BE2C (cell line): ENCODE data around the gene PLCL1.

Source experiments
- DNase-seq: peaks from one replicate; pipeline ENCODE4 v3.0.0-alpha.2; 2020
- H3K27me3 ChIP-seq: fragments of 250-450 bp; sonication (Bioruptor Pico); 2 replicates; pipeline ENCODE4 v1.5.1; 2020; ENCODE audit warnings: mild to moderate bottlenecking
- H3K36me3 ChIP-seq: fragments of 250-450 bp; sonication (Bioruptor Pico); 2 replicates; pipeline ENCODE4 v1.5.1; 2020; ENCODE audit warnings: mild to moderate bottlenecking
- H3K4me1 ChIP-seq: fragments of 250-450 bp; sonication (Bioruptor Pico); 2 replicates; pipeline ENCODE4 v1.5.1; 2020
- H3K4me3 ChIP-seq: 2 replicates; pipeline ENCODE4 v1.5.1; 2011; ENCODE audit warnings: low read depth, low read length
- H3K9me3 ChIP-seq: fragments of 250-450 bp; sonication (Bioruptor Pico); 2 replicates; pipeline ENCODE4 v1.5.1; 2020
- TF ChIP-seq, protein P1 (sequence below): IDR thresholded peaks from 2 replicates; pipeline ENCODE4 v1.5.1; 2012; ENCODE audit warnings: mild to moderate bottlenecking, low read depth, low read length

The PLCL1 gene

GRCh38 chr2:198173242-198173641 lies 368.8 kb downstream of the PLCL1 start:
- Histone ChIP-seq H3K27me3 (no peaks in the 10 kb centered on the region), H3K4me1 (peaks cover 5% of the 10 kb centered on the region; the same call in 1 of the 2 replicates), H3K9me3 (no peaks in the 10 kb centered on the region), H3K4me3 (no peak overlapping the region), H3K36me3 (no peaks in the 10 kb centered on the region)
- TF ChIP-seq, protein P1, sequence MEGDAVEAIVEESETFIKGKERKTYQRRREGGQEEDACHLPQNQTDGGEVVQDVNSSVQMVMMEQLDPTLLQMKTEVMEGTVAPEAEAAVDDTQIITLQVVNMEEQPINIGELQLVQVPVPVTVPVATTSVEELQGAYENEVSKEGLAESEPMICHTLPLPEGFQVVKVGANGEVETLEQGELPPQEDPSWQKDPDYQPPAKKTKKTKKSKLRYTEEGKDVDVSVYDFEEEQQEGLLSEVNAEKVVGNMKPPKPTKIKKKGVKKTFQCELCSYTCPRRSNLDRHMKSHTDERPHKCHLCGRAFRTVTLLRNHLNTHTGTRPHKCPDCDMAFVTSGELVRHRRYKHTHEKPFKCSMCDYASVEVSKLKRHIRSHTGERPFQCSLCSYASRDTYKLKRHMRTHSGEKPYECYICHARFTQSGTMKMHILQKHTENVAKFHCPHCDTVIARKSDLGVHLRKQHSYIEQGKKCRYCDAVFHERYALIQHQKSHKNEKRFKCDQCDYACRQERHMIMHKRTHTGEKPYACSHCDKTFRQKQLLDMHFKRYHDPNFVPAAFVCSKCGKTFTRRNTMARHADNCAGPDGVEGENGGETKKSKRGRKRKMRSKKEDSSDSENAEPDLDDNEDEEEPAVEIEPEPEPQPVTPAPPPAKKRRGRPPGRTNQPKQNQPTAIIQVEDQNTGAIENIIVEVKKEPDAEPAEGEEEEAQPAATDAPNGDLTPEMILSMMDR, result no peak
- no peak for DNase-seq

- Histone ChIP-seq H3K9me3 (no peaks in the 10 kb centered on the region), H3K36me3 (no peaks in the 10 kb centered on the region), H3K4me3 (no peak overlapping the region), H3K4me1 (peaks cover 5% of the 10 kb centered on the region; the same call in 1 of the 2 replicates), H3K27me3 (no peaks in the 10 kb centered on the region)
- TF ChIP-seq, protein P1, result no peak
- DNase-seq, result no peak
These were observed 369.5 kb downstream of the PLCL1 start for GRCh38 chr2:198173864-198174263.

DNA sequence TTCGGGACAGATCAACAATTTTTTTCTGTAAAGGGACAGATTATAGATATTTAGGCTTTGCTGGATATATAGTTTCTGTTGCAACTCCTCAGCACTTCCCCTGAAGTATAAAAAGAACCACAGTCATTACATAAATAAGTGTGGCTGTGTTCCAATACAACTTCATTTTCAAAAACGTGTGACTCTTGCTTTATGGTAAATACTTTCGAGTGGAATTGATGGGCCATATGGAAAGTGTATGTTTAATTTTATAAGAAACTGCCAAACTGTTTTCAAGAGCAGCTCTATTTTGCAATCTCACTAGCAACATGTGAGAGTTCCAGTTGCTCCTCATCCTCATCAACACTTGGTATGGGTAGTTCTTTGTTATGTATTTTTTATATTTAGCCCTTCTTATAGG lies 370.9 kb downstream of the PLCL1 start:
- Histone ChIP-seq H3K9me3 (no peaks in the 10 kb centered on the region), H3K27me3 (no peaks in the 10 kb centered on the region), H3K4me3 (no peak overlapping the region), H3K36me3 (no peaks in the 10 kb centered on the region), H3K4me1 (peaks cover 5% of the 10 kb centered on the region; the same call in 1 of the 2 replicates)
- TF ChIP-seq, protein P1, result no peak
- no peak for DNase-seq

DNA sequence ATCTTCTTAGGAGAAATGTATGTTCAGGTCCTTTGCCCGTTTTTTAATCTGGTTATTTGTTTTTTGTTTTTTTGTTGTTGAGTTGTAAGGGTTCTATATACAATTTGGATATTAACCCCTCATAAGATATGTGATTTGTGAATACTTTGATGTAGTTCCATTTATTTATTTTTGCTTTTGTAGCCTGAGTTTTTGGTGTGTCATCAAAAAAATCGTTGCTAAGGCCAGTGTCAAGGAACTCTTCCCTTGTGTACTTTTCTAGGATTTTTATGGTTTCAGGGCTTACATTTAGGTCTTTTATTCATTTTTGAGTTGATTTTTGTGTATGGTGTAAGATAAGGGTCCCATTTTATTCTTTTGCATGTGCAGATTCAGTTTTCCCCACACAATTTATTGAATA lies 372.6 kb downstream of the PLCL1 start:
- TF ChIP-seq, protein P1, result no peak
- Histone ChIP-seq H3K9me3 (no peaks in the 10 kb centered on the region), H3K36me3 (no peaks in the 10 kb centered on the region), H3K27me3 (no peaks in the 10 kb centered on the region), H3K4me3 (no peak overlapping the region), H3K4me1 (peaks cover 8% of the 10 kb centered on the region; the same call in 1 of the 2 replicates)
- no peak for DNase-seq

GRCh38 chr2:198178766-198179165 lies 374.4 kb downstream of the PLCL1 start:
- Histone ChIP-seq H3K27me3 (no peaks in the 10 kb centered on the region), H3K4me3 (no peak overlapping the region), H3K4me1 (0 out of 2 replicates have a peak, but pooled peaks cover 3% of the 10 kb centered on the region), H3K36me3 (no peaks in the 10 kb centered on the region), H3K9me3 (no peaks in the 10 kb centered on the region)
- DNase-seq, result no peak
- TF ChIP-seq, protein P1, result no peak

GRCh38 chr2:198186257-198186656 lies 381.9 kb downstream of the PLCL1 start:
- Histone ChIP-seq H3K9me3 (no peaks in the 10 kb centered on the region), H3K27me3 (peaks cover 7% of the 10 kb centered on the region), H3K36me3 (no peaks in the 10 kb centered on the region), H3K4me3 (no peak overlapping the region), H3K4me1 (peaks cover 10% of the 10 kb centered on the region)
- DNase-seq, result no peak
- TF ChIP-seq, protein P1, result no peak
